ENCODE results near the gene ASPG.

Gene ASPG

GRCh38 chr14:104134061-104134965, 48.8 kb downstream of the ASPG start:
- in situ Hi-C loops (cut with MboI; ENCODE audit: low sequenced_read_pairs), result no loop called here

- in situ Hi-C loops (cut with MboI; ENCODE audit: low sequenced_read_pairs), result no loop called here
Observed at GRCh38 chr14:104135121-104135903, 49.8 kb downstream of the ASPG start.

GRCh38 chr14:104135904-104136471, 50.5 kb downstream of the ASPG start:
- in situ Hi-C loops (cut with MboI; ENCODE audit: low sequenced_read_pairs), result no loop called here

GRCh38 chr14:104136472-104137296, 51.2 kb downstream of the ASPG start:
- in situ Hi-C loops (cut with MboI; ENCODE audit: low sequenced_read_pairs), result no loop called here

- in situ Hi-C loops (cut with MboI; ENCODE audit: low sequenced_read_pairs), result no loop called here
Observed at GRCh38 chr14:104137297-104138097, 52.0 kb downstream of the ASPG start.

GRCh38 chr14:104138098-104138717, 52.7 kb downstream of the ASPG start, which contains the start of gene KIF26A:
Gene KIF26A (plus strand): TSS chr14:104138587. CDS start chr14:104138723, 136 bp downstream.
- in situ Hi-C loops (cut with MboI; ENCODE audit: low sequenced_read_pairs), result no loop called here

GRCh38 chr14:104138718-104139459, 53.4 kb downstream of the ASPG start:
- in situ Hi-C loops (cut with MboI; ENCODE audit: low sequenced_read_pairs), result no loop called here

GRCh38 chr14:104139460-104140212, 54.1 kb downstream of the ASPG start:
- in situ Hi-C loops (cut with MboI; ENCODE audit: low sequenced_read_pairs), result no loop called here

- in situ Hi-C loops (cut with MboI; ENCODE audit: low sequenced_read_pairs), result no loop called here
Observed at GRCh38 chr14:104140213-104140462, 54.6 kb downstream of the ASPG start.

- in situ Hi-C loops (cut with MboI; ENCODE audit: low sequenced_read_pairs), result no loop called here
Observed at GRCh38 chr14:104140463-104141331, 55.2 kb downstream of the ASPG start.

GRCh38 chr14:104141621-104142091, 56.2 kb downstream of the ASPG start:
- in situ Hi-C loops (cut with MboI; ENCODE audit: low sequenced_read_pairs), result no loop called here

GRCh38 chr14:104142136-104142945, 56.8 kb downstream of the ASPG start:
- in situ Hi-C loops (cut with MboI; ENCODE audit: low sequenced_read_pairs), result no loop called here

GRCh38 chr14:104142946-104143470, 57.5 kb downstream of the ASPG start:
- in situ Hi-C loops (cut with MboI; ENCODE audit: low sequenced_read_pairs), result no loop called here

GRCh38 chr14:104143521-104144452, 58.3 kb downstream of the ASPG start:
- in situ Hi-C loops (cut with MboI; ENCODE audit: low sequenced_read_pairs), result no loop called here

- in situ Hi-C loops (cut with MboI; ENCODE audit: low sequenced_read_pairs), result no loop called here
Observed at GRCh38 chr14:104144453-104144790, 58.9 kb downstream of the ASPG start.

All from HL-60/S4 (cell line).